NB4 (cell line): ENCODE results near the gene ACTL6A.

Experiments
- CTCF ChIP-seq: IDR thresholded peaks from one replicate; pipeline ENCODE4 v1.5.1; 2012; ENCODE audit warnings: low read depth, low read length
- MYC ChIP-seq: IDR thresholded peaks from 2 replicates; pipeline ENCODE4 v1.6.1; 2011; ENCODE audit warnings: low read depth, low read length
- POLR2A ChIP-seq: IDR thresholded peaks from 2 replicates; pipeline ENCODE4 v1.6.1; 2011; ENCODE audit warnings: mild to moderate bottlenecking; ENCODE audit not compliant: insufficient read length; ENCODE audit errors: extremely low read depth
- TF ChIP-seq, protein P1 (sequence below): IDR thresholded peaks from 2 replicates; pipeline ENCODE4 v1.6.1; 2011; ENCODE audit warnings: low read depth, low read length

DNA sequence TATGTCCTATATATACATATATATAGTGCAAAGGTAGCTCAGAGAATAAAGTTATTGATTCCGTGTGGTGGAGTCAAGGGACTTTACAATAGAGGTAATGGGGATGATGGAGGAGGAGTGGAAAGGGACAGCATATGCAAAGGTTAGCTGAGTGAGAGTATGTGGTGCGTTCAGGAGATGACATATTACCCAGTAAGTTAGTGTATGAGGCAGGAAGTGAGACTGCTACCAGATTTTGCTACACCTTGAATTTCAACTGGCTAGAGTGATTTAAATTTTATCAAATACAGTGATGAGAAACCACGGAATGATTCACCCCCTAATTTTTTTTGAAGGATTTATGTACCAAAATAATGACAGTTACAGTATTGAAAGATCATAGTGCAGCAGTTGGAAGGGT lies 2.8 kb downstream of the ACTL6A start:
- no peak for TF ChIP-seq CTCF
- TF ChIP-seq, protein P1, sequence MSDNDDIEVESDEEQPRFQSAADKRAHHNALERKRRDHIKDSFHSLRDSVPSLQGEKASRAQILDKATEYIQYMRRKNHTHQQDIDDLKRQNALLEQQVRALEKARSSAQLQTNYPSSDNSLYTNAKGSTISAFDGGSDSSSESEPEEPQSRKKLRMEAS, result no peak
- TF ChIP-seq POLR2A, result no peak
- no peak for TF ChIP-seq MYC
